ENCODE data around the gene ATP1A3.

DNA sequence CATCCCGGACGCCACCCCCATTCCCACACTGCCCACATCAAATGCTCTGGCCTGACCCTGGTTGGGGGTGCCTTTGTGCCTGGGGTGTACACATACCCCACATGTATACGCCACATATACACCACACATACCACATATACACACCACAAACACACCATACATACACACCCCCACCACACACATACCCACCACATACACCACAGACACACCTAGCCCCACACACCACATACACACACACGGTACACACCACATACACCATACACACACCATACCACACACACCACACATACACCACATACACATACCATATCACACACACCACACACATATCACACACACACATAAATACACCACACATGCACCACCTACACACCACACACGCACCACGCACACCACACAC is 75.9 kb downstream of the ATP1A3 start:
- no peak for TF ChIP-seq POLR2A (IDR thresholded peaks at IDR 0.05)
- no peak for TF ChIP-seq POLR2AphosphoS5 (IDR thresholded peaks at IDR 0.05)
- TF ChIP-seq, protein P1, sequence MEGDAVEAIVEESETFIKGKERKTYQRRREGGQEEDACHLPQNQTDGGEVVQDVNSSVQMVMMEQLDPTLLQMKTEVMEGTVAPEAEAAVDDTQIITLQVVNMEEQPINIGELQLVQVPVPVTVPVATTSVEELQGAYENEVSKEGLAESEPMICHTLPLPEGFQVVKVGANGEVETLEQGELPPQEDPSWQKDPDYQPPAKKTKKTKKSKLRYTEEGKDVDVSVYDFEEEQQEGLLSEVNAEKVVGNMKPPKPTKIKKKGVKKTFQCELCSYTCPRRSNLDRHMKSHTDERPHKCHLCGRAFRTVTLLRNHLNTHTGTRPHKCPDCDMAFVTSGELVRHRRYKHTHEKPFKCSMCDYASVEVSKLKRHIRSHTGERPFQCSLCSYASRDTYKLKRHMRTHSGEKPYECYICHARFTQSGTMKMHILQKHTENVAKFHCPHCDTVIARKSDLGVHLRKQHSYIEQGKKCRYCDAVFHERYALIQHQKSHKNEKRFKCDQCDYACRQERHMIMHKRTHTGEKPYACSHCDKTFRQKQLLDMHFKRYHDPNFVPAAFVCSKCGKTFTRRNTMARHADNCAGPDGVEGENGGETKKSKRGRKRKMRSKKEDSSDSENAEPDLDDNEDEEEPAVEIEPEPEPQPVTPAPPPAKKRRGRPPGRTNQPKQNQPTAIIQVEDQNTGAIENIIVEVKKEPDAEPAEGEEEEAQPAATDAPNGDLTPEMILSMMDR (IDR thresholded peaks at IDR 0.05): no peak
